Erythroblast (primary cell): ENCODE data around the gene PTPRM.

Experiments
- DNase-seq, 2 experiments: peaks; one replicate each; lab custom pipeline; 2025; lab: John Stamatoyannopoulos, UW
- GATA1 ChIP-seq: IDR thresholded peaks from 2 replicates; pipeline ENCODE4 v1.6.1; 2011; ENCODE audit warnings: low read depth, mild to moderate bottlenecking, control low read depth, low read length, moderate library complexity
- POLR2A ChIP-seq: IDR thresholded peaks from 2 replicates; pipeline ENCODE4 v1.6.1; 2011; ENCODE audit warnings: mild to moderate bottlenecking, low read length

The PTPRM gene

DNA sequence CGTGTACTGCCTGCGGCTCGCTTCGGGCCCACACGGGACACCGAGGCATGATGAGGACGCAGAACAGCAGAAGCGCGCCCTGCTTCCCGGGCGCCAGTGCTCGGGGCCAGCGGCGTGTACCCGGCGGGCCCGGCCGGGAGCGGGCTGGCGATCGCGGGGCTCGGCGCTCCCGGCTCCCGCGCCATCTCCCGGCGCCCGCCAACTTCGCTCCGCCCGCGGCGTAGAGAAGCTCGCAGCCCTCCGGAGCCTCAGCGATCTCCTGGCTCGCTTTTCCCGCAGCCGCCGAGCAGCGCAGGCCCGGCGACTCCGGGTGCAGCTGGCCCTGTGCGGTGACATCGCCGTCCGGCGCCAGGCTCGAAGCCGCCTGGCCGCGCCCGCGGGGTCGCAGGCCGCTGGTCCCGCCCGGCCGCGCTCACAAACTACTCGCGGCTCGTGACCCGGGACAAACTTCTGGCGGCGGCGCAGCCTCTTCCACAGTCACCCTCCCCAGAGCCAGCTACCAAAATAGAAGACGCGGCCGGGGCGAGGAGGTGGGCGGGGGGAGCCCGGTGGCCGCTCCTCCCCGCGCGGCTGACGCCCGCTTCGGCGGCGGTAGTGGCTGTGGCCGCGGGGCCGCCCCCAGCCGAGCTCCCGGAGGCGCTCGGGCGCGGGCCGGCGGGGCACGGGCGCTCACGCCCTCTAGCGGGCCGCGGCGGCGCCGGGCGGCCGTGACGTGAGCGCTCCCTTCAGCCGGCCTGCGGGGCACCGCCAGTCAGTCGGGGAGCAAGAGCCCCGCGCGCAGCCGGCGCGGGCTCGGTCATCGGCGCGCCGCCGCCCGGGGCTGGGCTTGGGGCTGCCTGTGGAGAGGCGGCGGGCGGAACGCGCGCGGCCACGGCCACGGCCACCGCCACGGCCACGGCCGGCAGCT lies at the start of gene PTPRM:
Gene PTPRM, plus strand, starts transcription at position 750 of the 907 bp plus-strand sequence. CDS start 503 bp downstream, outside the sequence.
- peak; percentile 72 to 85 for DNase-seq
- TF ChIP-seq GATA1: no peak
- TF ChIP-seq POLR2A: no peak

GRCh38 chr18:7517852-7518251 lies 49.3 kb upstream of the PTPRM start:
- TF ChIP-seq POLR2A: no peak
- no peak for DNase-seq

GRCh38 chr18:7520200-7520785 lies 46.8 kb upstream of the PTPRM start:
- TF ChIP-seq POLR2A (no peak), GATA1 (no peak)
- no peak for DNase-seq

DNA sequence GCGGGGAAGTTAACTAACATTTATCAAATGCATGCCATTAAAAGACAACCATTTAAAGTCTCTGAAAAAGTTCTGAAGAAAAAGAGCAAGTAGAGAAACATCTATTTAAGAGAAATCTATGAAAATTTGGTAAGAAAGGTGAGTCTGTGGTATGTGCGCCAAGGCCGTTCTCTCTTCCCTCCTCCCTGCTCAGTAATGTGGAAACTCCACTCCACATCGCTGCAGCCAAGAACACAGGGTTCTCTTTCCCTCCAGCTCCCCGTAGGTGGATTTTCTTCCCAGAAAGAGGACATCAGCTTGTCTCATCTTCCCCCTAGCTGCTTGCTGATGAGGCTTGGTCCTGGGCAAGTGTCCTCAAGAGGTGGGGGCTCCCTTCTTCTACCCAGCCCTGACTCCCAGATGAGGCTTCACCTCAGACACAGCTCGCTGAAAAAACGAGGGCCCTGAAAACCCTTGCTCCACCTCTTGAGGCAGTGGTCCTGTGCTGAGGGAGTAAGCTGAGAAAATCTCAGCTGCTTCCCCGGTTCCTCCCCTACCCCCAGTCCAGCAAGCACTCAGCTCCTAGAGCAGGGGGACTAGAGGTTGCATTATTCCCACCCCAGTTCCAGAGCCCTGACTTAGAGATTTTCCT lies 45.8 kb upstream of the PTPRM start:
- no peak for DNase-seq
- TF ChIP-seq POLR2A (no peak), GATA1 (no peak)

- no peak for TF ChIP-seq GATA1
- no peak for TF ChIP-seq POLR2A
- no peak for DNase-seq
Measured at GRCh38 chr18:7523772-7524171, 43.3 kb upstream of the PTPRM start.

DNA sequence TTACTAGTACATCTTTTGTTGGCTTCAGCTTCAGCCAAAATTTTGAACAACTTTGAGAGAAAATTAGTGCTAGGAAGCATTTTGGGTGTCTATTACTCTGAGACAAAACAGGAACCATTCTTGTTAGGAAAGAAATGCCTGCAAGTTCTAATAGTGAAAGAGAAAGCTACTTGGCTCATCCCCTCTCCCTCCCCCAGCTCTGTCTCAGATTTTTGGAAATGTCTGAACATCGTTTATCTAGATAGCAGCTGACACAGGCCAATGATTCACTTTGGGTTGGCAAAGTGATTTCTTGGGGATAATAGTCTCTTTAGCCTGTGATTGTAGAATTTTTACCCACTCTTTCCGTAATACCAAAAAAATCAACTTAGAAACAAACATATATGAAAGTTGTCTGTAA lies 42.3 kb upstream of the PTPRM start:
- no peak for DNase-seq
- TF ChIP-seq GATA1: no peak
- TF ChIP-seq POLR2A: no peak

- TF ChIP-seq GATA1 (no peak), POLR2A (no peak)
Measured at GRCh38 chr18:7532942-7533341, 34.2 kb upstream of the PTPRM start.

GRCh38 chr18:7535436-7536205 lies 31.5 kb upstream of the PTPRM start:
- no peak for TF ChIP-seq GATA1
- no peak for TF ChIP-seq POLR2A
- peak; percentile 8 to 57 for DNase-seq

More at GRCh38 chr18:7532942-7533341, 34.2 kb upstream of the PTPRM start:
- no peak for DNase-seq

GRCh38 chr18:7537145-7537544 lies 30.0 kb upstream of the PTPRM start:
- TF ChIP-seq GATA1 (no peak), POLR2A (no peak)
- DNase-seq: no peak

GRCh38 chr18:7541835-7542234 lies 25.3 kb upstream of the PTPRM start:
- no peak for DNase-seq
- TF ChIP-seq GATA1 (no peak), POLR2A (no peak)

GRCh38 chr18:7544686-7545085 lies 22.4 kb upstream of the PTPRM start:
- no peak for TF ChIP-seq GATA1
- no peak for TF ChIP-seq POLR2A
- DNase-seq: no peak

GRCh38 chr18:7545734-7546133 lies 21.4 kb upstream of the PTPRM start:
- TF ChIP-seq GATA1: no peak
- no peak for DNase-seq

DNA sequence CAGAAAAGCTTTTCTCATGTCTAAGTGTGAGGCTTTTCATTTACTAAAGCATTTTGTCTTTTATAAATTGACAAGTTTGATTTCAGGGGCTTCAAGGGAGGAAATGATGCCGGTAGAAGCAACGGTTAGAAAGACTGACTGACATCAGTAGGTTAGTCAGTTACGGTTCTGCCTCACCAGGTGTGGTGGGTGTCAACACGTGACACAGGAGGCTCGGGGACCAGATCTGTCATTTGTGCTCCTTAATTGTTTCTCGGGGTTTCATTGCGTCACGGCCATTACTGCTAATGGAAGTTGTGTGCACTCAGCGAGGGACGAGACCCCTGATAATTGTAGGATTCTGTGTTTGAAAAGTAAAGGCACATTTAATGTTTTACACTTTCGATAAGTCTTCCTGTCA lies 18.9 kb upstream of the PTPRM start:
- TF ChIP-seq GATA1: no peak
- TF ChIP-seq POLR2A: no peak
- DNase-seq: no peak

DNA sequence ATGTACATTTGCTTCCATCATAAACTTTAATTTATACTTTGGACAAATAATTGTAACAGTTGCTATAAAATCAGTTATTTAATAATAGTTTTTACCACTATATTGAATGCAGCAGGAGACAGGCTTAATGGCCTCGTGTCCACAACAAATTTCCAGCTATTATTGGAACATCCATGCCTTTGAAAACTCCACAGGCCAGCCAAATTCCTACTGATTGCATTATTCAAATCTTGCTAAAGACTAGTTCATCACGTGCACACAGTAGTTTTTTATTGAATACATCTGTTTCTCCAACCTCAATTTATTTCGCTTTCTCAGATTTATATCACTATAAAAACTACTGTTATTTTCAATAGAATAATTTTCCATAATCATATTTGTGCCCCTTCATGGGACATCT lies 18.4 kb upstream of the PTPRM start:
- no peak for DNase-seq
- TF ChIP-seq POLR2A (no peak), GATA1 (no peak)
